HUES64 (cell line): Measurements from ENCODE around the gene HSFX1. TPM values are rescaled to one million over a fixed set of nuclear protein-coding genes. Genes with fewer than 3 reads are reported as not detected.
"Not testable (repeated sequence)": the region's sequence is repeated elsewhere in the genome, so short reads cannot be mapped to it uniquely, and the experiment has no call there.

Experiments used
- H3K27ac ChIP-seq: 2 replicates; pipeline ENCODE4 v1.7.0; 2013; ENCODE audit warnings: low read depth, low read length, inconsistent platforms
- H3K27me3 ChIP-seq: 2 replicates; pipeline ENCODE4 v1.6.1; 2013; ENCODE audit warnings: mild to moderate bottlenecking, low read length; ENCODE audit not compliant: insufficient read depth
- H3K36me3 ChIP-seq: 2 replicates; pipeline ENCODE4 v1.6.1; 2013; ENCODE audit warnings: mild to moderate bottlenecking, low read length; ENCODE audit not compliant: insufficient read depth
- H3K4me1 ChIP-seq: 2 replicates; pipeline ENCODE4 v1.6.1; 2013; ENCODE audit warnings: mild to moderate bottlenecking, low read length, moderate library complexity; ENCODE audit not compliant: insufficient read depth
- H3K4me3 ChIP-seq: 2 replicates; pipeline ENCODE4 v1.5.1; 2013; ENCODE audit warnings: mild to moderate bottlenecking, low read length, moderate library complexity
- H3K9ac ChIP-seq: 2 replicates; pipeline ENCODE4 v1.6.1; 2013; ENCODE audit warnings: mild to moderate bottlenecking, low read depth, low read length
- H3K9me3 ChIP-seq: 2 replicates; pipeline ENCODE4 v1.6.1; 2013; ENCODE audit warnings: low read depth, low read length; ENCODE audit not compliant: insufficient read depth
- WGBS: fragments of 150-250, 120-280 bp; methylation state at CpG from one replicate; pipeline ENCODE4 v1.1.7; 2013; ENCODE audit warnings: missing lambda C conversion rate; 5-methylcytosine and 5-hydroxymethylcytosine counted together
- polyA plus RNA-seq, 2 experiments: library from polyadenylated mRNA; stranded (reverse); fragments of 50-300 nt; gene quantifications; one replicate each; pipeline ENCODE4 v1.2.3, GENCODE V29; 2013

The HSFX1 gene, protein sequence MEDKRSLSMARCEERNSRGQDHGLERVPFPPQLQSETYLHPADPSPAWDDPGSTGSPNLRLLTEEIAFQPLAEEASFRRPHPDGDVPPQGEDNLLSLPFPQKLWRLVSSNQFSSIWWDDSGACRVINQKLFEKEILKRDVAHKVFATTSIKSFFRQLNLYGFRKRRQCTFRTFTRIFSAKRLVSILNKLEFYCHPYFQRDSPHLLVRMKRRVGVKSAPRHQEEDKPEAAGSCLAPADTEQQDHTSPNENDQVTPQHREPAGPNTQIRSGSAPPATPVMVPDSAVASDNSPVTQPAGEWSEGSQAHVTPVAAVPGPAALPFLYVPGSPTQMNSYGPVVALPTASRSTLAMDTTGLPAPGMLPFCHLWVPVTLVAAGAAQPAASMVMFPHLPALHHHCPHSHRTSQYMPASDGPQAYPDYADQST
- polyA plus RNA-seq (2013, experiment 1 of 2): not detected
- polyA plus RNA-seq (2013, experiment 2 of 2): 0.38 TPM

DNA sequence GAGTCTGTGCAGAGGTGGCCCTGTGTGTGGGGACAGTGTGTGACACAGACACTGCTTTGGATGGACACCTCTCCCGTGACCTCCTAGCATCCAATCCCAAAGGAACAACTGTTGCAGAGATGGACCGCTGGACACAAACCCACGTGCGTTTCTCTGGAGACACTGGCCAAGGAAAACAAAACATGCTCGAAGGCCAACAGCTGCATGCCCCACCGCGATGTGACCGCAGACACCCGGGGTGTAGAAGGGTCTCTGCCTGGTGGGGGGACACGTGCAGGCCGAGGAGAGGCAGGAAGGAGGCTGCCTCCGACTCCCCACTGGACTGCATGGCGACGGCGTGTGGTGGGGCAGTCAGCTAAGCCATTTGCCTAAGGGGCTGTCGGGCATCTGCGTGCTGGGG lies at the start of gene HSFX1:
TSS of gene HSFX1 (plus strand) at position 301 of the 400 bp plus-strand sequence. CDS start 614 bp downstream, outside the sequence.
- H3K4me1 ChIP-seq, H3K9me3 ChIP-seq, H3K4me3 ChIP-seq, H3K27me3 ChIP-seq, H3K9ac ChIP-seq, H3K27ac ChIP-seq, H3K36me3 ChIP-seq: not testable (repeated sequence)
- no CpG with 5 or more reads among the region's 17 CpGs for WGBS

DNA sequence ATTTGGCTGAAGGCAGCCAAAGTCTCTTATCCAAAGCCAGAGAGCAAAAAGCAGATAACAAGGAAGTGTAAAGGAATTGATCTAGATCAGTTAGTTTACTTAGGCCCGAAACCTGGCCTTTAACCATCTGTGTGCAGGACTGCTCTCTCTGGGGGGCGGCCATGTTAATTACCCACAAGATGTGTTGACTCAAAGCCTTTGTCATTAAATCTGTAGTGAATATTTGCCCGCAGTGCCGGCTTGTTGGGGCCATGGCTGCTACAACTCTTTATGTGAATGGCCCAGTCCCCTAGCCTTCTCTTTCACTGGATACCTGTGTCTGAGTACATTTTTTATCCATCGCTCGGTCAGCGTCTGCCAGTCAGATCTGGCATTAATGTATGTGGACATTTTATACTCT lies 46.6 kb upstream of the HSFX1 start:
- H3K4me1 ChIP-seq, H3K9ac ChIP-seq, H3K4me3 ChIP-seq, H3K27me3 ChIP-seq, H3K36me3 ChIP-seq, H3K27ac ChIP-seq, H3K9me3 ChIP-seq: not testable (repeated sequence)
- WGBS: no CpG with 5 or more reads among the region's 7 CpGs

DNA sequence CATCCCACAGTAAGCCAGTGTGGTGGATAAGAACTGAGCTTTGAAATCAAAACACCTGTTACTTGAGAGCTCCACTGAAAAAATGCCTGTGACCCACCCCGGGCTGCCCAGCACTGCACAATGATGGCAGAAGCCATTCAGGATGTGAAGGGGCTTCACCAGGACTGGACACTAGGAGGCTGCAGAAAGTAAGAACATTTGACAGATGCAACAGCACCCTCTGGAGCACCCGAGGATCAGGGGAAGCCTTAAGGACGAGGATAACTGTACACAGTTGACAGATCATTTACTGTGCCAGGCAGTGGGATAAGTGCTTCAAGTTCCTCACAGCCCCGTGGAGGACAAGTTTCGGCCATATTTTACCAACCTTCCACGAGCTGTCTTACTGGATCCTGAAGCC lies 31.6 kb upstream of the HSFX1 start:
- H3K27ac ChIP-seq, H3K36me3 ChIP-seq, H3K9ac ChIP-seq, H3K9me3 ChIP-seq, H3K27me3 ChIP-seq, H3K4me1 ChIP-seq, H3K4me3 ChIP-seq: not testable (repeated sequence)
- no CpG with 5 or more reads among the region's 6 CpGs for WGBS

DNA sequence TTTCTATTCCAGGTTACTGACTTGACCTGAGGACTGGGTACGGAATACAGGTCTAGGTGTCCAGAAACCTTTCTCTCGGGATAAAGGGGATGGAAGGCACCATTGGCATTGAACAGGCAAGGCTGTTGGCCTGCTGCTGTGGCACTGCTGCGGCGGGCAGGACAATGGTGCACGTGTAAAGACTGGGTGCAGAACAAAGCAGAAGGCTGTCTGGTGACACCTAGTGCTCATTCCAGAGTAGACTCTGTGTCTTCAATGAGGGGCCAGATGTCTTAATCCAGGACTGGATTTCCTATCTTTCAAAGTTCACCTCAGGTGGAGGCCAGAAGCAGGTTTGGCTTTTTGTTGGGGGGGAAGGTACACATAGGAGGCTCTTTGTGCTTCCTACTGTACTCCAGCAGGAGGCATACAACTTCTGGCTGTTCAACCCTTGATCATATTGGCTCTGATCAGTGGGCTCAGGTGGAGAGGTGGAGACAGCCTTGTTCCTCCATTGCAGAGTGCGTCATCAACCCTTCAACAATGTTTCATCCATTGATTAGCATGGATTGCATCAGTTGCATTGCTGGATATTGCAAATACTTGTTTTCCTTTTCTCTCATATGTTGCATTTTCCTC lies 27.4 kb upstream of the HSFX1 start:
- H3K9ac ChIP-seq, H3K4me3 ChIP-seq, H3K4me1 ChIP-seq, H3K27ac ChIP-seq, H3K27me3 ChIP-seq, H3K9me3 ChIP-seq, H3K36me3 ChIP-seq: not testable (repeated sequence)
- WGBS: no CpG with 5 or more reads among the region's 6 CpGs

DNA sequence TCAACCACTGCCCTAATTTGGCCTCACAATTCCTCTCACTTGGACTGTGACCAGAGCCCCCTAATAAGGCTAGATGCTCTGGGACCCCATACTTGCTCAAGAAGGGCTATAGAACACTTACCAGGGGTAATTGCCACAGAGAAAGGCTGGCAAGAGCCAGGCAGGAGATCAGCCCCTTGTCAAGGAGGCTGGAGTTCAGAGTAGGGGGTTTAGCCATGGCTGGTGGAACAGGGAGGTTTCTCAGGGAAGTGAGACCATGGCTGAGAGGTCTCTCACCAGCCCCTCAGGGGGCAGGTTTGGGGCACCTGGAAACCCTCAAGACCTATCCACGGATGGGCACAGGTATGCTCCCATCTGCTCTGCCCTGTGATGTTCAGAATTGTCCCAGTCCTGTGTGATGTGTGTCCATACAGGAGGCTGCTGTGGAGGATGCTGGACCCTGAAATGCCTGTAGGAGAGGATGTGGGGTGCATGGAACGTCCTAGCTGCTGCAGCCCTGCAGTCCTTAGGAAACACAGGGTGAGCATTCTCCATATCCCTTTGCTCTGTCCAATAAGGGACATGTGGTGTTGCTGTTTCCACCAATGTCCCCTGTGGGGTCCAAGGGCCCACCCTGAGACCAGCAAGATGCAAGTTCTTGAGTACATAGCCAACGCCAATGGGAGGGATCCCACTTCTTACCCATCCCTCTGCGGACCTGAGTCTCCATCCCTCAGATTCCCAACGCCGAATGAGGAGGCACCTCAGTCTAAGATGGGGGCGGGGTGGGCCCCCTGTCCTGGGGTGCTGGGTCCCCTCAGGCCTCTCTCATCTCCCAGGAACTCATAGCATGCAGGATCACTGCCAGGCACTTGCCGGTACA lies 16.4 kb upstream of the HSFX1 start:
- no peak overlapping the region for H3K27ac ChIP-seq
- WGBS: 95% methylated on average over 8 of the region's 8 CpGs
- H3K4me1 ChIP-seq: no peaks in the 10 kb centered on the region
- no peaks in the 10 kb centered on the region for H3K36me3 ChIP-seq
- H3K9me3 ChIP-seq: no peaks in the 10 kb centered on the region
- H3K9ac ChIP-seq: no peak overlapping the region
- no peaks in the 10 kb centered on the region for H3K27me3 ChIP-seq
- H3K4me3 ChIP-seq: no peak overlapping the region

DNA sequence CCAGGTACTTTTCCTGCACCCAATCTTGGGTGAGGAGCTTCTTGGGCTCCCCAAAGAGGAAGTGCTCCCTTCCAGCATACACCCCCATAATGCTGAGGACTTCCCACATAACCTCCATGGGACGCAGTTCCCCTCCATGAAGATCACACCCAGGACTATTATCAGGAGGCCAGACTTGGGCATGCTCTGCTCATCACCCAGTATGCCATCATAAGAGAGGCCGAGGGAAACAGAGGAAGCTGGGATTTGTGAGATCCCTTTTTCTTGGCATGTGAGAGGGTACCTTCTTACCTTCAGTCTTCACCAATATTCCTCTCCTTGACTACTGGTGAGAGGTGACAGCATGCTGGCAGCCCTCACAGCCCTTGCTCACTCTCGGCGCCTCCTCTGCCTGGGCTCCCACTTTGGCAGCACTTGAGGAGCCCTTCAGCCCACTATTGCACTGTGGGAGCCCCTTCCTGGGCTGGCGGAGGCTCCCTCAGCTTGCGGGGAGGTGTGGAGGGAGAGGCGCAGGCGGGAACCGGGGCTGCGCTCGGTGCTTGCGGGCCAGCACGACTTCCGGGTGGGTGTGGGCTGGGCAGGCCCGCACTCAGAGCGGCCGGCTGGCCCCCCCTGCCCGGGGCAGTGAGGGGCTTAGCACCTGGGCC lies 15.7 kb upstream of the HSFX1 start:
- 96% methylated on average over 17 of the region's 18 CpGs for WGBS
- no peaks in the 10 kb centered on the region for H3K36me3 ChIP-seq
- no peak overlapping the region for H3K4me3 ChIP-seq
- no peaks in the 10 kb centered on the region for H3K27me3 ChIP-seq
- no peaks in the 10 kb centered on the region for H3K9me3 ChIP-seq
- no peak overlapping the region for H3K27ac ChIP-seq
- H3K9ac ChIP-seq: no peak overlapping the region
- no peaks in the 10 kb centered on the region for H3K4me1 ChIP-seq

DNA sequence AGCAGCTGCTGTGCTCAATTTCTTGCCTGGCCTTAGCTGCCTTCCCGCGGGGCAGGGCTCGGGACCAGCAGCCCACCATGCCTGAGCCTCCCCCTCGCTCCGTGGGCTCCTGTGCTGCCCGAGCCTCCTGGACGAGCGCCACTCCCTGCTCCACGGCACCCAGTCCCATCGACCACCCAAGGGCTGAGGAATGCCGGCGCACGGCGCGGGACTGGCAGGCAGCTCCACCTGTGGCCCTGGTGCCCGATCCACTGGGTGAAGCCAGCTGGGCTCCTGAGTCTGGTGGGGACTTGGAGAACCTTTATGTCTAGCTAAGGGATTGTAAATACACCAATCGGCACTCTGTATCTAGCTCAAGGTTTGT lies 15.2 kb upstream of the HSFX1 start:
- H3K9ac ChIP-seq, H3K27me3 ChIP-seq, H3K36me3 ChIP-seq, H3K9me3 ChIP-seq, H3K4me1 ChIP-seq, H3K4me3 ChIP-seq, H3K27ac ChIP-seq: not testable (repeated sequence)
- 92% methylated on average over 16 of the region's 17 CpGs for WGBS

DNA sequence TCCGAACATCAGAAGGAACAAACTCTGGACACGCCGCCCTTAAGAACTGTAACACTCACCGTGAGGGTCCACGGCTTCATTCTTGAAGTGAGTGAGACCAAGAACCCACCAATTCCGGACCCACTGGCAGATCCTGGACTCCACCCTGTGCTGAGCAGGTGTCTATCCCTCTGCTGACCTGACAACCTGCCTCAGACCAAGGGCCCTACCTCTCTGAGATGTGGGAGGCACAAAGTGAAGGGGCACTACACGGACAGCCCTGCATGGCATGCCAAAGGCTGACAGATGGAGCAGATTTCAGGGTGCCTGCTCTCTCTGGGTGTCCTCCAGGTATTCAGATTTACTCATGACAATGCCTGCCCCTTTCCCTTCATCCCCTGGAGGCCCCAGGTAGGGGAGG lies 14.0 kb upstream of the HSFX1 start:
- no peak overlapping the region for H3K27ac ChIP-seq
- no peak overlapping the region for H3K4me3 ChIP-seq
- H3K9me3 ChIP-seq: no peaks in the 10 kb centered on the region
- no peaks in the 10 kb centered on the region for H3K36me3 ChIP-seq
- WGBS: 91% methylated on average over 7 of the region's 7 CpGs
- H3K4me1 ChIP-seq: no peaks in the 10 kb centered on the region
- H3K9ac ChIP-seq: no peak overlapping the region
- H3K27me3 ChIP-seq: no peaks in the 10 kb centered on the region

DNA sequence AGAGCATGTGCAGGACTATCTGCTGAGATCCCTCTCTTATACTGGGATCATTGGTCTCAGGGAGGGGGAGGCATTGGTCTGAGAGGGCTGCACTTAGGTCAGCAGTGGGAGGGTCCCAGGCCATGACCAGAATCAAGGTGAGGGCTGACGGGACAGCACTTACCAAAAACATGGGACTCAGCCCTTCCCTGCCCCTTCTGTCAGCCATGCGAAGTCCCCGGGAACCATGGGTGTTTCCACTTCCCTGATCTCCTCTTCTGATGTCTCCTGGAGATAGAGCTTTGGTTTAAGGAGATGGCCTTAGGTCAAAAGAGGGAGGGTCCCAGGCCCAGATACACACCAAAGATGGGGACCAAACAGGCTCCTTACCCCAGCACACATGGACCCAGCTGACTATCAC lies 12.9 kb upstream of the HSFX1 start:
- Histone ChIP-seq H3K9ac (no peak overlapping the region), H3K27ac (no peak overlapping the region), H3K9me3 (no peaks in the 10 kb centered on the region), H3K4me3 (no peak overlapping the region), H3K27me3 (no peaks in the 10 kb centered on the region), H3K36me3 (no peaks in the 10 kb centered on the region), H3K4me1 (no peaks in the 10 kb centered on the region)
- WGBS: no CpG with 5 or more reads among the region's 3 CpGs

DNA sequence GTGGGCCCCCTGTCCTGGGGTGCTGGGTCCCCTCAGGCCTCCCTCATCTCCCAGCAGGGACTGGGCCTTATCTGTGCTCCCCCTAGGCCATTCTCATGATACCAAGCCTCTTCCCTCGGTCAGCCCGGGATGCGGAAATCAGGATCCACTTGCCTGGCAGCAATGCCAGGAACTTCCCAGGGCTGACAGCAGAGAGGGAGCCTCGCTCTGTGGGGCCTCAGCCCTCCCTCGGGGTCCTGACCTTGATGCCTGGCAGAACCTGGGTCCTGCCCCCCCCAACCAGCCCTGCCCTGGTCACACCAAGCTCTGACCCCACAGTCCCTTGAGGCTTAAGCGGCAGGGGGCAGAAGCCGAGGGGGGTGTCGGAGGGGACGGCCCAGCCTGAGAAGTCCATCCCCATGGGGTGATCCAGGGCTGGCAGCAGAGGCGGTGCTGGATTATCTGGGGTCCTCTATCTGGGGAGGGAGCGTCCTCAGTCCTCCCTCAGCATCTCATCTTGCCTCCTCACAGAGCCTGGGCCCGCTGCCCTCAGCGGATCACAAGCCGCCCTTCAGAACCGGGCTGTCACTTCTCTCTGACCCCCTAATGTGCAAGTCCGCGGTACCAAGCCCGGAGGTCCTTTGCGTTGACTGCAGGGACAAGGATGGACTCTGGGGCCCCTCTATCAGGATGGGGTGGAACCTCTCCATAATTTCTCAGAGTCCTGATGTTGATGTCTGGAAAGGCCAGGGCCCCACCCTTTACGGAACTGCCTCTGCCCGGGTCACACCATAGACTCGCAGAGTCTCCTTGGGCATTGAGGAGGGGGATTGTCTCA lies 11.8 kb upstream of the HSFX1 start:
- not testable (repeated sequence) for H3K27ac ChIP-seq, H3K9ac ChIP-seq, H3K4me1 ChIP-seq, H3K4me3 ChIP-seq, H3K36me3 ChIP-seq, H3K9me3 ChIP-seq, H3K27me3 ChIP-seq
- WGBS: 92% methylated on average over 17 of the region's 22 CpGs
